ENCODE measurements around the gene COG5. TPM values are rescaled to one million over a fixed set of nuclear protein-coding genes. Genes with fewer than 3 reads are reported as not detected.

The COG5 gene
- total RNA-seq, 2 experiments from 2014 or later = 40.9 to 60.2 TPM

DNA sequence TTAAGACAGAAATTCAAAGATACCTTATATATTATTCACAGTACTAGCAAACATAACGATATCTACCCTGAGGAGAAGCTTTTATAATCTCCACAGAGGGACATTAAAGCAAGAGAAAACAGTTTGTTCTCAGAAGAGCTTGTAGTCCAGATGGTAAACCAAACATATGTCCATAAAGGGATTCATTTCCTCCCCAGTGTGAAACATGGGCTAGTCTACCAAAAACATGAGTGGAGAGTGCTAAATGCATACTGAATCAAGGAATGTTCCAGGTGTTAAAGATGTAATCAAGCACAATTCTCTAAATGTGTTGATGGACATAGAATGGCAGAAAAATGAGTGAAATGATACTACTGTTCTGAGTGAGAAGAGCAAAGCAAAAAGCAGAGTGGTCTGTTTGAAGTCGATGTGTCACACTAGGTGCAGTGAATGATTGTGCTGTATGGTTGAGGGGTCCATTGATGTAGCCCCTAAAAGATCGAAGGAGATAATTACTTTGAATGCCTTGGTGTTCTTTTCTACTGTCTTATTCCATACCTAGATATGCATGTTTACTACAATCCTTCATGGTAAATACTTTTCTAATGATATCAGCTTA lies 41.6 kb upstream of the COG5 start:
- Histone ChIP-seq H3K9me2 (ENCODE audit: insufficient read depth, low read length) (no peaks in the 10 kb centered on the region), H4K20me1 (ENCODE audit: insufficient read depth, low read length) (no peaks in the 10 kb centered on the region), H3K4me2 (ENCODE audit: low read length) (no peak overlapping the region), H3K4me3 (ENCODE audit: low read depth, low read length, poor library complexity, severe bottlenecking) (no peak overlapping the region), H3K36me3 (ENCODE audit: insufficient read depth, low read length) (peaks cover 4% of the 10 kb centered on the region; the same call in 1 of the 2 replicates), H3K79me2 (ENCODE audit: insufficient read depth, low read depth, low read length) (no peaks in the 10 kb centered on the region), H3K4me1 (ENCODE audit: insufficient read depth, low read length, poor library complexity, severe bottlenecking) (no peaks in the 10 kb centered on the region), H3K9me3 (ENCODE audit: low read length) (no peaks in the 10 kb centered on the region), H3K27ac (ENCODE audit: low read depth, low read length, poor library complexity, severe bottlenecking) (no peak overlapping the region), H2AFZ (ENCODE audit: low read length) (no peak overlapping the region)
- ChIA-PET POLR2A (interaction anchor here (0.6 to 1.9 kb wide), 10 partner anchors 7 to 69 kb away, joined by 3 to 8 read pairs (median 5); partner anchors contain the start of gene BCAP29), CTCF (ENCODE audit: unreplicated experiment) (no interaction called here)
- intact Hi-C loops (cut with micrococcal nuclease; ENCODE audit: unreplicated experiment) = no loop called here
- TF ChIP-seq EZH2phosphoT487 (IDR thresholded peaks at IDR 0.05; ENCODE audit: borderline replicate concordance, low read depth, low read length) = no peak
- TF ChIP-seq, protein P1, sequence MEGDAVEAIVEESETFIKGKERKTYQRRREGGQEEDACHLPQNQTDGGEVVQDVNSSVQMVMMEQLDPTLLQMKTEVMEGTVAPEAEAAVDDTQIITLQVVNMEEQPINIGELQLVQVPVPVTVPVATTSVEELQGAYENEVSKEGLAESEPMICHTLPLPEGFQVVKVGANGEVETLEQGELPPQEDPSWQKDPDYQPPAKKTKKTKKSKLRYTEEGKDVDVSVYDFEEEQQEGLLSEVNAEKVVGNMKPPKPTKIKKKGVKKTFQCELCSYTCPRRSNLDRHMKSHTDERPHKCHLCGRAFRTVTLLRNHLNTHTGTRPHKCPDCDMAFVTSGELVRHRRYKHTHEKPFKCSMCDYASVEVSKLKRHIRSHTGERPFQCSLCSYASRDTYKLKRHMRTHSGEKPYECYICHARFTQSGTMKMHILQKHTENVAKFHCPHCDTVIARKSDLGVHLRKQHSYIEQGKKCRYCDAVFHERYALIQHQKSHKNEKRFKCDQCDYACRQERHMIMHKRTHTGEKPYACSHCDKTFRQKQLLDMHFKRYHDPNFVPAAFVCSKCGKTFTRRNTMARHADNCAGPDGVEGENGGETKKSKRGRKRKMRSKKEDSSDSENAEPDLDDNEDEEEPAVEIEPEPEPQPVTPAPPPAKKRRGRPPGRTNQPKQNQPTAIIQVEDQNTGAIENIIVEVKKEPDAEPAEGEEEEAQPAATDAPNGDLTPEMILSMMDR (conservative IDR thresholded peaks at IDR 0.05; ENCODE audit: low read length) = no peak
- BruUV-seq (replicated peaks) = no TSS peak
- DNase-seq (ENCODE audit: low spot score) = no peak

DNA sequence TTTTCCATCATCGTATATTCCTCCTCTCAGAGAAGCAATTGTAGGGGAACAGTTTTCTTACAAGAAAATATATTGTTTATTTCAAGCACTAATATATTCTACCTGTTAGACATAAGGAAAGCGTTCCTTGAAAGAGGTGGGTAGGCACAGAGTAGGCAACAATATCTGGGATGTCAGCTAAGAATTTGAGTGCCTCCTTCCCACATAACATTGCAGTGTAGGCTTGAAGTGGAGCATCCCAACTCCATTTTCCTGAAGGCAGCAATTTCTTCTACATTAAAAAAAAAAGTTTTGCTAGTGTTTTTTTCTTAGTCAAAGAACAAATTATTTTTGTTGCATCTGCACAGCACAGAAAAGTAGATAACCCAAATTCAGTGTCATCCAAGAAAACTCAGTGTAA lies 37.1 kb upstream of the COG5 start:
- intact Hi-C loops (cut with micrococcal nuclease; ENCODE audit: unreplicated experiment) = no loop called here
- ChIA-PET POLR2A (no interaction called here), CTCF (ENCODE audit: unreplicated experiment) (no interaction called here)
- Histone ChIP-seq H3K36me3 (ENCODE audit: insufficient read depth, low read length) (peaks cover 4% of the 10 kb centered on the region; the same call in 1 of the 2 replicates), H3K79me2 (ENCODE audit: insufficient read depth, low read depth, low read length) (no peaks in the 10 kb centered on the region), H3K4me2 (ENCODE audit: low read length) (no peak overlapping the region), H2AFZ (ENCODE audit: low read length) (no peak overlapping the region), H3K27ac (ENCODE audit: low read depth, low read length, poor library complexity, severe bottlenecking) (no peak overlapping the region), H3K4me1 (ENCODE audit: insufficient read depth, low read length, poor library complexity, severe bottlenecking) (no peaks in the 10 kb centered on the region), H4K20me1 (ENCODE audit: insufficient read depth, low read length) (no peaks in the 10 kb centered on the region), H3K4me3 (ENCODE audit: low read depth, low read length, poor library complexity, severe bottlenecking) (no peak overlapping the region), H3K9me2 (ENCODE audit: insufficient read depth, low read length) (no peaks in the 10 kb centered on the region), H3K9me3 (ENCODE audit: low read length) (no peaks in the 10 kb centered on the region)
- BruUV-seq (replicated peaks) = no TSS peak
- no peak for DNase-seq (ENCODE audit: low spot score)
- TF ChIP-seq, protein P1 (conservative IDR thresholded peaks at IDR 0.05; ENCODE audit: low read length) = no peak
- TF ChIP-seq EZH2phosphoT487 (IDR thresholded peaks at IDR 0.05; ENCODE audit: borderline replicate concordance, low read depth, low read length) = no peak

DNA sequence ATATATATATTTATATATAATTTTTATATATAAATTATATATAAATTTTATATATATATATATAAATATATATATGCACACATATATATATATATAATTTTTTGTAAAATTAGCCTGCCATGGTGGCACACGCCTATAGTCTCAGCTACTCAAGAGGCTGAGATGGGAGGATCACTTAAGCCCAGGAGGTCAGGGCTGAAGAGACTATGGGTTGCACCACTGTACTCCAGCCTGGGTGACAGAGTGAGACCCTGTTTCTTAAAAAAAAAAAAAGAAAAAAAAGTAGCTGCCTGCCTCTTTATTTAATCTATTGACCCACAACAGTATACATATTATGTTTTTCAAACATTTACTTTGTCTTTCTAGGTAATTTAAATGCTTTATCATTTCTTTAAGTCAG lies 35.5 kb upstream of the COG5 start:
- Histone ChIP-seq H3K4me1 (ENCODE audit: insufficient read depth, low read length, poor library complexity, severe bottlenecking) (no peaks in the 10 kb centered on the region), H3K4me2 (ENCODE audit: low read length) (no peak overlapping the region), H3K36me3 (ENCODE audit: insufficient read depth, low read length) (peaks cover 14% of the 10 kb centered on the region; the same call in 1 of the 2 replicates), H3K27ac (ENCODE audit: low read depth, low read length, poor library complexity, severe bottlenecking) (no peak overlapping the region), H3K4me3 (ENCODE audit: low read depth, low read length, poor library complexity, severe bottlenecking) (no peak overlapping the region), H4K20me1 (ENCODE audit: insufficient read depth, low read length) (no peaks in the 10 kb centered on the region), H3K9me2 (ENCODE audit: insufficient read depth, low read length) (no peaks in the 10 kb centered on the region), H2AFZ (ENCODE audit: low read length) (no peak overlapping the region), H3K79me2 (ENCODE audit: insufficient read depth, low read depth, low read length) (no peaks in the 10 kb centered on the region), H3K9me3 (ENCODE audit: low read length) (no peaks in the 10 kb centered on the region)
- BruUV-seq (replicated peaks) = no TSS peak
- ChIA-PET CTCF (ENCODE audit: unreplicated experiment) (no interaction called here), POLR2A (interaction anchor here (1.0 to 1.3 kb wide), 3 partner anchors 13 to 102 kb away, joined by 3 to 5 read pairs (median 3); no protein-coding TSS in a partner anchor)
- TF ChIP-seq, protein P1 (conservative IDR thresholded peaks at IDR 0.05; ENCODE audit: low read length) = no peak
- no peak for TF ChIP-seq EZH2phosphoT487 (IDR thresholded peaks at IDR 0.05; ENCODE audit: borderline replicate concordance, low read depth, low read length)
- intact Hi-C loops (cut with micrococcal nuclease; ENCODE audit: unreplicated experiment) = no loop called here
- DNase-seq (ENCODE audit: low spot score) = no peak

Data from OCI-LY7 (cell line).